WTC11 (cell line): Measurements from ENCODE around the gene CORO1C. TPM values are rescaled to one million over a fixed set of nuclear protein-coding genes. Genes with fewer than 3 reads are reported as not detected.

Experiments used
- ATAC-seq: fragments of 200-7000 bp; cut with Tn5 transposase; 2 replicates; pipeline ENCODE4 v1.10.0; 2021; ENCODE audit warnings: mild to moderate bottlenecking, moderate library complexity
- CTCF ChIA-PET: fragments of 300-600 bp; sonication (Branson Sonifier 250); formaldehyde crosslinking; loops from one replicate; lab custom pipeline; 2021; ENCODE audit warnings: antibody characterized with exemption; lab: Charles Lee
- POLR2A ChIA-PET: fragments of 350-600 bp; sonication (Branson Sonifier 250); formaldehyde crosslinking; loops from one replicate; lab custom pipeline; 2021; ENCODE audit warnings: antibody characterized with exemption; lab: Charles Lee
- DNase-seq: peaks from one replicate; pipeline ENCODE4 v3.0.0; 2021; ENCODE audit warnings: low spot score
- H3K27ac Mint-ChIP-seq: 2 replicates; pipeline ENCODE4 v1.8.0; 2021; ENCODE audit warnings: mixed read lengths
- H3K27me3 Mint-ChIP-seq: 2 replicates; pipeline ENCODE4 v1.8.0; 2021; ENCODE audit warnings: low read depth, mild to moderate bottlenecking, moderate library complexity, mixed read lengths
- H3K36me3 Mint-ChIP-seq: 2 replicates; pipeline ENCODE4 v1.8.0; 2021; ENCODE audit warnings: mixed read lengths
- H3K4me1 Mint-ChIP-seq: 2 replicates; pipeline ENCODE4 v1.8.0; 2022; ENCODE audit warnings: mixed read lengths
- H3K4me3 Mint-ChIP-seq: 2 replicates; pipeline ENCODE4 v1.8.0; 2021; ENCODE audit warnings: mild to moderate bottlenecking, moderate library complexity, mixed read lengths
- H3K9me3 Mint-ChIP-seq: 2 replicates; pipeline ENCODE4 v1.8.0; 2021; ENCODE audit warnings: mixed read lengths
- ETV6 ChIP-seq: sonication (generic); formaldehyde crosslinking; IDR thresholded peaks from 2 replicates; pipeline ENCODE4 v1.8.1; 2022; ENCODE audit warnings: mild to moderate bottlenecking, missing genetic modification reagents
- MYBL2 ChIP-seq: sonication (generic); formaldehyde crosslinking; IDR thresholded peaks from 2 replicates; pipeline ENCODE4 v1.8.1; 2023; ENCODE audit warnings: mild to moderate bottlenecking, moderate library complexity, missing genetic modification reagents
- SOX15 ChIP-seq: fragments of 250-450 bp; sonication (Bioruptor Pico); IDR thresholded peaks from 2 replicates; pipeline ENCODE4 v1.9.0; 2021; ENCODE audit warnings: mild to moderate bottlenecking
- TEAD1 ChIP-seq: sonication (generic); formaldehyde crosslinking; IDR thresholded peaks from 2 replicates; pipeline ENCODE4 v1.8.0; 2022; ENCODE audit warnings: mild to moderate bottlenecking, missing genetic modification reagents
- ZBTB21 ChIP-seq: sonication (generic); formaldehyde crosslinking; IDR thresholded peaks from 2 replicates; pipeline ENCODE4 v1.8.1; 2023; ENCODE audit warnings: mild to moderate bottlenecking, missing genetic modification reagents, borderline replicate concordance
- ZNF263 ChIP-seq: sonication (generic); formaldehyde crosslinking; IDR thresholded peaks from 2 replicates; pipeline ENCODE4 v1.8.1; 2022; ENCODE audit warnings: low read depth, mild to moderate bottlenecking, moderate library complexity, missing genetic modification reagents
- total RNA-seq: library from RNA; stranded (reverse); gene quantifications from 3 replicates; pipeline ENCODE4 v1.2.3, GENCODE V29; 2021
- TF ChIP-seq, protein P1 (sequence below): fragments of 200-600 bp; IDR thresholded peaks from 2 replicates; pipeline ENCODE4 v1.8.0; 2022; ENCODE audit warnings: antibody characterized with exemption
- TF ChIP-seq, protein P2 (sequence below): sonication (generic); formaldehyde crosslinking; IDR thresholded peaks from 2 replicates; pipeline ENCODE4 v1.8.1; 2022; ENCODE audit warnings: mild to moderate bottlenecking, moderate library complexity, missing genetic modification reagents
- TF ChIP-seq, protein P3 (sequence below): sonication (generic); formaldehyde crosslinking; IDR thresholded peaks from 2 replicates; pipeline ENCODE4 v1.8.1; 2023; ENCODE audit warnings: mild to moderate bottlenecking, missing genetic modification reagents, moderate library complexity
- TF ChIP-seq, protein P4 (sequence below): sonication (generic); formaldehyde crosslinking; IDR thresholded peaks from 2 replicates; pipeline ENCODE4 v1.8.1; 2022; ENCODE audit warnings: low read depth, missing genetic modification reagents, borderline replicate concordance
- TF ChIP-seq, protein P5 (sequence below): sonication (generic); formaldehyde crosslinking; IDR thresholded peaks from 2 replicates; pipeline ENCODE4 v1.8.0; 2023; ENCODE audit warnings: missing genetic modification reagents, mild to moderate bottlenecking, borderline replicate concordance
- TF ChIP-seq, protein P6 (sequence below): sonication (generic); formaldehyde crosslinking; IDR thresholded peaks from 2 replicates; pipeline ENCODE4 v1.8.1; 2023; ENCODE audit warnings: mild to moderate bottlenecking, missing genetic modification reagents

Gene CORO1C
- total RNA-seq, 1 experiment from 2014 or later = 113 TPM

DNA sequence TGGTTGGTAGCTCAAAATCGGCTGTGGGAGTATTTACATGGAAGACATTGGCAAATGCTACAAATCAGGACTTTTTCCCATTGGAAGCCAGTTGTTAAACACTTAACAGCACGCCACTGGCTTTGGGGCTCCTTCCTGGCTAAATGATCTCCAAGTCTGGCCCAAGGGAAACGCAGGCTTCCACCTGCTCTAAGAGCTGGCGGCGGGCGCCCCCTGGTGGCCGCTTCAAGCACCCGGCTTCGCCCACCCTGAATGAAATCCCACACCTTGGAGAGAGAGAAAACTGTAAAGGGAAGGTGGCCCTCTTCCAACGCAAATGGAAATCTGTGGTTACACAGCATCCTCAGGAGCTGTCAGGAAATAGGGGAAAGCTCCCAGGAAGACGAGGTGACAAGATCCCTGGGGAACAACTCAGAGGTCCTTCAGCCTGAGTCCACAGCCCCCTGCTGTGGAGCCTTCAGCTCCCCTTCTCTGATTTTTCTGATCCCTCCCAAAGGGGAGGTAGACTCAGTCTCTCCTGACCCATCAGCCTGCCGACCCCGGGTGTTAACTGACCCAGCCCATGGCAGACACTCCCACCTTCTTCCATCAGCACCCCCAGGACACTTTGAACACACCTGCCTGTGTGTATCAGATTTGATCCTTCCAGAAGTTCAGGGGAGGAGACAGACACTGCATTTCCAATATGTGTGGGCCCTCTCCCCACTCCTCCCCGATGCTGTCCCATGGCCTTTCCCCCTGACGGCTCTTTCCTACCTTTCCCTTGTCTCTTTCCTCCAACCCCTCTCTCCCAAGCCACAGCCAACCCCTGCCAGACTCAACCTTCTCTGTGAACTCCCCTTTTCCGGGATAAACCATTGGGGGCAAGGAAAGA lies 113.0 kb downstream of the CORO1C start:
- H3K27ac Mint-ChIP-seq = no peak overlapping the region
- no peaks in the 10 kb centered on the region for H3K36me3 Mint-ChIP-seq
- peak; percentile 89 for DNase-seq
- CTCF ChIA-PET = interaction anchor here (0.6 to 2.7 kb wide), 31 partner anchors 8 to 493 kb away, joined by 3 to 31 read pairs (median 4); partner anchors contain the start of genes ISCU, SART3, SELPLG and TMEM119
- H3K4me3 Mint-ChIP-seq = no peak overlapping the region
- TF ChIP-seq SOX15 (CRISPR knock-in tag) = no peak
- TF ChIP-seq, protein P1, sequence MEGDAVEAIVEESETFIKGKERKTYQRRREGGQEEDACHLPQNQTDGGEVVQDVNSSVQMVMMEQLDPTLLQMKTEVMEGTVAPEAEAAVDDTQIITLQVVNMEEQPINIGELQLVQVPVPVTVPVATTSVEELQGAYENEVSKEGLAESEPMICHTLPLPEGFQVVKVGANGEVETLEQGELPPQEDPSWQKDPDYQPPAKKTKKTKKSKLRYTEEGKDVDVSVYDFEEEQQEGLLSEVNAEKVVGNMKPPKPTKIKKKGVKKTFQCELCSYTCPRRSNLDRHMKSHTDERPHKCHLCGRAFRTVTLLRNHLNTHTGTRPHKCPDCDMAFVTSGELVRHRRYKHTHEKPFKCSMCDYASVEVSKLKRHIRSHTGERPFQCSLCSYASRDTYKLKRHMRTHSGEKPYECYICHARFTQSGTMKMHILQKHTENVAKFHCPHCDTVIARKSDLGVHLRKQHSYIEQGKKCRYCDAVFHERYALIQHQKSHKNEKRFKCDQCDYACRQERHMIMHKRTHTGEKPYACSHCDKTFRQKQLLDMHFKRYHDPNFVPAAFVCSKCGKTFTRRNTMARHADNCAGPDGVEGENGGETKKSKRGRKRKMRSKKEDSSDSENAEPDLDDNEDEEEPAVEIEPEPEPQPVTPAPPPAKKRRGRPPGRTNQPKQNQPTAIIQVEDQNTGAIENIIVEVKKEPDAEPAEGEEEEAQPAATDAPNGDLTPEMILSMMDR = peak; percentile 98
- TF ChIP-seq, all 79 proteins: peak for 1
- POLR2A ChIA-PET = interaction anchor here (0.5 to 1.2 kb wide), 3 partner anchors 48 to 208 kb away, joined by 3 to 10 read pairs (median 8); partner anchors contain the start of gene ISCU
- peak; percentile 88 for ATAC-seq
- peaks cover 38% of the 10 kb centered on the region for H3K4me1 Mint-ChIP-seq
- H3K27me3 Mint-ChIP-seq = no peaks in the 10 kb centered on the region; the same call in 1 of the 2 replicates
- H3K9me3 Mint-ChIP-seq = peaks cover 17% of the 10 kb centered on the region

DNA sequence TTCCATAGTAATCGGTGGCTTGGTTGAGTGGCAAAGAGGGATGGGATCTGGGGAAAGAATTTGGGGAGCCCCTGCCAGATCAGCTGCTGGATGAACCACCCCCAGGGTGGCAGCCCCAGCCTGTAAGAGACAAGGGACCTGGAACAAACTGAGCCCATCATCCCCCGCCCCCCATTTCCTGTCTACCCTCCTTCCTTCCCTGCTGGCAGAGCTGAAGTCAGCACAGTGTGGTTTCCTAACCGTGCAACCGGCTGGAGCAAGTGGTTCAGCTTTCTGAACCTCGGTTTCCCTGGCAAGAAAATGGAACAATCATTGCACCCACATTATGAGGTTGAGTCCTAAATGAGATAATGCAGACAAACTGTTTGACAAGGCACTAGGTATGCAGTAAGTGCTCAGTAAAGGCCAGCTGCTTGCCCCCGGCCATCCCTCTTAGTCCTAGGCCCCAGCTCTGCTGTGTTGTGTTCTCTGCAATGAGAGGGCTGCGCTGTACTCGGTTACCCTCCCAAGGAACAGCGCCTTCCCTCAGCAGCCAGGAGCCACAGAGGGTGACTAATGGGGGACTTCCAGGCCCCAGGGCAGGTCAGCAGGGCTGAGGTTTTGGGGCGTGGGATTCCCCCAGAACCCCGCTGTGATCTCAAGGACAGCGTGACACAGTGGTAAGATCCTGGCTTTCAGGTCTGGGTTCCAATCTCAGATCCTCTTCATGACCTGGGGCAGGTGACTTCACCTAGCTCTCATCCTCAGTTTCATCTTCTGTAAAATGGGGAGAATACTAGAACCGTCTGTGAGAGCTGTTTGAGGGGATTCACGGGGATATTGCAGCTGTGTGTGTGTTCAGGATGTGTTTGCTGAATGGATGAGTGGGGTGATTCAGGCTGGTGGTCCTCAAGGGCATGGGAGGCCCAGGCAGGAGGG lies 114.1 kb downstream of the CORO1C start:
- peaks cover 13% of the 10 kb centered on the region for H3K9me3 Mint-ChIP-seq
- no peak for TF ChIP-seq ETV6
- TF ChIP-seq, all 79 proteins: peak for 0
- Mint-ChIP-seq H3K27me3 (no peaks in the 10 kb centered on the region; the same call in 1 of the 2 replicates), H3K27ac (peak overlapping the region; percentile 68; the same call in 1 of the 2 replicates), H3K4me1 (peaks cover 41% of the 10 kb centered on the region), H3K36me3 (no peaks in the 10 kb centered on the region), H3K4me3 (no peak overlapping the region)
- ChIA-PET CTCF (interaction anchor here (0.6 to 2.7 kb wide), 23 partner anchors 10 to 333 kb away, joined by 3 to 31 read pairs (median 4); partner anchors contain the start of genes ISCU and TMEM119), POLR2A (interaction anchor here (0.5 to 1.2 kb wide), 3 partner anchors 55 to 209 kb away, joined by 3 to 8 read pairs (median 3); partner anchors contain the start of gene ISCU)
- ATAC-seq (no peak), DNase-seq (no peak)

DNA sequence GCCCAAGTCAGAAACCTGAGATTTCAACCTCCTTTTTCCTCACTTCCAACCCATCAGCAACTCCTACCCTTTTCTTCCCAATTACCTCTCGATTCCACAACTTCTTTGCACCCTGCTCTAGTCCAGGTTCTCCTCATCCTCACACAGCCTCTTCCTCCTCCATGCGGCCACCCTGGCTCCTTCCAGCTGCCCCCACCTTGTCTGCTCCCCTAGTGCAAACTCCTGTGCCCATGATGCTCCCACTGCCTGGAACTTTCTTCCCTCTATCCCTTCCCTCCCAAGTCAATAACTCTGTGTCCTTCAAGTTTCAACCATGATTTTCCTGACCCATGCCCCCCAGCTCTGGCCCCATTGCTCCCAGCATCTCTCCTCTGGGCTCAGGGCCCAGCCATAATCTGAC lies 115.0 kb downstream of the CORO1C start:
- Mint-ChIP-seq H3K27ac (no peak overlapping the region), H3K36me3 (no peaks in the 10 kb centered on the region), H3K27me3 (peaks cover 2% of the 10 kb centered on the region; the same call in 1 of the 2 replicates), H3K9me3 (peaks cover 13% of the 10 kb centered on the region), H3K4me1 (peaks cover 39% of the 10 kb centered on the region), H3K4me3 (no peak overlapping the region)
- POLR2A ChIA-PET = interaction anchor here (1.0 kb wide), 1 partner anchor 54 kb away, joined by 3 read pairs; the partner anchor contains the start of gene ISCU
- DNase-seq = no peak
- TF ChIP-seq, protein P2, sequence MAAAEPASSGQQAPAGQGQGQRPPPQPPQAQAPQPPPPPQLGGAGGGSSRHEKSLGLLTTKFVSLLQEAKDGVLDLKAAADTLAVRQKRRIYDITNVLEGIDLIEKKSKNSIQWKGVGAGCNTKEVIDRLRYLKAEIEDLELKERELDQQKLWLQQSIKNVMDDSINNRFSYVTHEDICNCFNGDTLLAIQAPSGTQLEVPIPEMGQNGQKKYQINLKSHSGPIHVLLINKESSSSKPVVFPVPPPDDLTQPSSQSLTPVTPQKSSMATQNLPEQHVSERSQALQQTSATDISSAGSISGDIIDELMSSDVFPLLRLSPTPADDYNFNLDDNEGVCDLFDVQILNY (CRISPR knock-in tag) = no peak
- TF ChIP-seq, protein P3, sequence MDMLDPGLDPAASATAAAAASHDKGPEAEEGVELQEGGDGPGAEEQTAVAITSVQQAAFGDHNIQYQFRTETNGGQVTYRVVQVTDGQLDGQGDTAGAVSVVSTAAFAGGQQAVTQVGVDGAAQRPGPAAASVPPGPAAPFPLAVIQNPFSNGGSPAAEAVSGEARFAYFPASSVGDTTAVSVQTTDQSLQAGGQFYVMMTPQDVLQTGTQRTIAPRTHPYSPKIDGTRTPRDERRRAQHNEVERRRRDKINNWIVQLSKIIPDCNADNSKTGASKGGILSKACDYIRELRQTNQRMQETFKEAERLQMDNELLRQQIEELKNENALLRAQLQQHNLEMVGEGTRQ (CRISPR knock-in tag) = no peak
- CTCF ChIA-PET = interaction anchor here (1.8 to 2.7 kb wide), 4 partner anchors 9 to 186 kb away, joined by 4 to 31 read pairs (median 8); no protein-coding TSS in a partner anchor
- ATAC-seq = no peak

DNA sequence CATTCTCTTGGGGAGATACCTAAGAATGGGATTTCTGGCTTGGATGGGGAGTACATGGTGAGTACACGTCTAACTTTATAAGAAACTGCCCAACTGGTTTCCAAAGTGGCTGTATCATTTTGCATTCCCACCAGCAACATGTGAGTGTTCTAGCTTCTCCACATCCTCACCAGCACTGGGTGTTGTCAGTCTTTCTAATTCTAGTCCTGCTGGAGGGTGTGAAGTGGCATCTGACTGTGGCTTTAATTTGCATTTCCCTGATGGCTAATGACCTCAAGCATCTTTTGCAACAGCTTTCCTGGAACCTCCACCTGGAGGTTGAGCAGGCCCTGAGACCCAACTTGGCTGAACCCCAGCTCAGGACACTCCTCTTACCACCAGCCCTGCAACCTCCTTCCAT lies 115.4 kb downstream of the CORO1C start:
- Mint-ChIP-seq H3K27me3 (peaks cover 2% of the 10 kb centered on the region; the same call in 1 of the 2 replicates), H3K27ac (no peak overlapping the region), H3K36me3 (no peaks in the 10 kb centered on the region), H3K9me3 (peaks cover 13% of the 10 kb centered on the region), H3K4me3 (no peak overlapping the region), H3K4me1 (peaks cover 39% of the 10 kb centered on the region)
- ChIA-PET POLR2A (no interaction called here), CTCF (interaction anchor here (0.6 to 1.8 kb wide), 2 partner anchors 25 to 186 kb away, joined by 3 to 4 read pairs; no protein-coding TSS in a partner anchor)
- ATAC-seq = no peak
- no peak for DNase-seq
- no peak for TF ChIP-seq MYBL2 (CRISPR knock-in tag)
- TF ChIP-seq, protein P4, sequence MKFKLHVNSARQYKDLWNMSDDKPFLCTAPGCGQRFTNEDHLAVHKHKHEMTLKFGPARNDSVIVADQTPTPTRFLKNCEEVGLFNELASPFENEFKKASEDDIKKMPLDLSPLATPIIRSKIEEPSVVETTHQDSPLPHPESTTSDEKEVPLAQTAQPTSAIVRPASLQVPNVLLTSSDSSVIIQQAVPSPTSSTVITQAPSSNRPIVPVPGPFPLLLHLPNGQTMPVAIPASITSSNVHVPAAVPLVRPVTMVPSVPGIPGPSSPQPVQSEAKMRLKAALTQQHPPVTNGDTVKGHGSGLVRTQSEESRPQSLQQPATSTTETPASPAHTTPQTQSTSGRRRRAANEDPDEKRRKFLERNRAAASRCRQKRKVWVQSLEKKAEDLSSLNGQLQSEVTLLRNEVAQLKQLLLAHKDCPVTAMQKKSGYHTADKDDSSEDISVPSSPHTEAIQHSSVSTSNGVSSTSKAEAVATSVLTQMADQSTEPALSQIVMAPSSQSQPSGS (CRISPR knock-in tag) = no peak
- TF ChIP-seq ZNF263 (CRISPR knock-in tag) = no peak
- TF ChIP-seq, protein P5, sequence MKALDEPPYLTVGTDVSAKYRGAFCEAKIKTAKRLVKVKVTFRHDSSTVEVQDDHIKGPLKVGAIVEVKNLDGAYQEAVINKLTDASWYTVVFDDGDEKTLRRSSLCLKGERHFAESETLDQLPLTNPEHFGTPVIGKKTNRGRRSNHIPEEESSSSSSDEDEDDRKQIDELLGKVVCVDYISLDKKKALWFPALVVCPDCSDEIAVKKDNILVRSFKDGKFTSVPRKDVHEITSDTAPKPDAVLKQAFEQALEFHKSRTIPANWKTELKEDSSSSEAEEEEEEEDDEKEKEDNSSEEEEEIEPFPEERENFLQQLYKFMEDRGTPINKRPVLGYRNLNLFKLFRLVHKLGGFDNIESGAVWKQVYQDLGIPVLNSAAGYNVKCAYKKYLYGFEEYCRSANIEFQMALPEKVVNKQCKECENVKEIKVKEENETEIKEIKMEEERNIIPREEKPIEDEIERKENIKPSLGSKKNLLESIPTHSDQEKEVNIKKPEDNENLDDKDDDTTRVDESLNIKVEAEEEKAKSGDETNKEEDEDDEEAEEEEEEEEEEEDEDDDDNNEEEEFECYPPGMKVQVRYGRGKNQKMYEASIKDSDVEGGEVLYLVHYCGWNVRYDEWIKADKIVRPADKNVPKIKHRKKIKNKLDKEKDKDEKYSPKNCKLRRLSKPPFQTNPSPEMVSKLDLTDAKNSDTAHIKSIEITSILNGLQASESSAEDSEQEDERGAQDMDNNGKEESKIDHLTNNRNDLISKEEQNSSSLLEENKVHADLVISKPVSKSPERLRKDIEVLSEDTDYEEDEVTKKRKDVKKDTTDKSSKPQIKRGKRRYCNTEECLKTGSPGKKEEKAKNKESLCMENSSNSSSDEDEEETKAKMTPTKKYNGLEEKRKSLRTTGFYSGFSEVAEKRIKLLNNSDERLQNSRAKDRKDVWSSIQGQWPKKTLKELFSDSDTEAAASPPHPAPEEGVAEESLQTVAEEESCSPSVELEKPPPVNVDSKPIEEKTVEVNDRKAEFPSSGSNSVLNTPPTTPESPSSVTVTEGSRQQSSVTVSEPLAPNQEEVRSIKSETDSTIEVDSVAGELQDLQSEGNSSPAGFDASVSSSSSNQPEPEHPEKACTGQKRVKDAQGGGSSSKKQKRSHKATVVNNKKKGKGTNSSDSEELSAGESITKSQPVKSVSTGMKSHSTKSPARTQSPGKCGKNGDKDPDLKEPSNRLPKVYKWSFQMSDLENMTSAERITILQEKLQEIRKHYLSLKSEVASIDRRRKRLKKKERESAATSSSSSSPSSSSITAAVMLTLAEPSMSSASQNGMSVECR (CRISPR knock-in tag) = no peak
- TF ChIP-seq, protein P6, sequence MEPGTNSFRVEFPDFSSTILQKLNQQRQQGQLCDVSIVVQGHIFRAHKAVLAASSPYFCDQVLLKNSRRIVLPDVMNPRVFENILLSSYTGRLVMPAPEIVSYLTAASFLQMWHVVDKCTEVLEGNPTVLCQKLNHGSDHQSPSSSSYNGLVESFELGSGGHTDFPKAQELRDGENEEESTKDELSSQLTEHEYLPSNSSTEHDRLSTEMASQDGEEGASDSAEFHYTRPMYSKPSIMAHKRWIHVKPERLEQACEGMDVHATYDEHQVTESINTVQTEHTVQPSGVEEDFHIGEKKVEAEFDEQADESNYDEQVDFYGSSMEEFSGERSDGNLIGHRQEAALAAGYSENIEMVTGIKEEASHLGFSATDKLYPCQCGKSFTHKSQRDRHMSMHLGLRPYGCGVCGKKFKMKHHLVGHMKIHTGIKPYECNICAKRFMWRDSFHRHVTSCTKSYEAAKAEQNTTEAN (CRISPR knock-in tag) = no peak
- TF ChIP-seq ZBTB21 (CRISPR knock-in tag) = no peak
- no peak for TF ChIP-seq TEAD1
